Spleen (tissue), 7 donors: ENCODE measurements around the gene PPP1R9B.

Experiments used
- CTCF ChIP-seq, 11 experiments: fragments of 200-600 bp in 7 of 11; fragments of 450-650 bp in 4 of 11; sonication (generic) in 4 of 11; IDR thresholded peaks in 8 of 11; conservative IDR thresholded peaks in 3 of 11; 1 replicate in 7 of 11; 2 replicates in 4 of 11; pipeline versions ENCODE4 v1.4.0 to v1.8.0; 2016 to 2021; ENCODE audit warnings: antibody characterized with exemption in 11 of 11, inconsistent platforms in 4 of 11, mild to moderate bottlenecking in 1 of 11
- POLR2A ChIP-seq, 3 donors: fragments of 450-650 bp; IDR thresholded peaks; one replicate each; pipeline ENCODE4 v1.5.1; 2017; ENCODE audit warnings: antibody characterized with exemption in 3 of 3, mild to moderate bottlenecking in 1 of 3
- POLR2AphosphoS5 ChIP-seq, 3 donors: sonication (generic); formaldehyde crosslinking; IDR thresholded peaks; one replicate each; pipeline ENCODE4 v1.5.1; 2017; ENCODE audit warnings: antibody characterized with exemption in 3 of 3
- donor health status: DM: no; HTN: no; CAD: no; lungs with moderate emphysema.
- donor health status: DM: no; HTN: no; CAD: no.
- donor health status: DM: no; HTN: no; CAD: no.

DNA sequence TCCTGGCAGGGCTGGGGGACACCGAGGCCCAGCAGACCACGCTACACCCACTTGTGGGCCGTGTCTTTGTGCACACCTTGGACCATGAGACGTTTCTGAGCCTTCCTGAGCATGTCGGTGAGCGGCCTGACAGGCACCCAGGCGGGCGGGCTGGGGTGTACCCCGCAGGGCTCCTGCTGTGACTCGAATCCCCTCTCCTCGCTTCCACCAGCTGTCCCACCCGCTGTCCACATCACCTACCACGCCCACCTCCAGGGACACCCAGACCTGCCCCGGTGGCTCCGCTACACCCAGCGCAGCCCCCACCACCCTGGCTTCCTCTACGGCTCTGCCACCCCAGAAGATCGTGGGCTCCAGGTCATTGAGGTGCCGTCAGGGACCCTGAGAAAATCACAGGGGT is 16.9 kb upstream of the PPP1R9B start:
- TF ChIP-seq CTCF (IDR thresholded peaks at IDR 0.05 in 8 of 11, conservative IDR thresholded peaks at IDR 0.05 in 3 of 11), result no peak
- no peak for TF ChIP-seq POLR2AphosphoS5 (IDR thresholded peaks at IDR 0.05)
- TF ChIP-seq POLR2A (IDR thresholded peaks at IDR 0.05), result no peak
